ENCODE data around the gene GNG11. TPM values are rescaled to one million over a fixed set of nuclear protein-coding genes. Genes with fewer than 3 reads are reported as not detected.
"Not testable (repeated sequence)": the region's sequence is repeated elsewhere in the genome, so short reads cannot be mapped to it uniquely, and the experiment has no call there.

The GNG11 gene
- total RNA-seq, 1 donor from 2014 or later, result 43.6 TPM

DNA sequence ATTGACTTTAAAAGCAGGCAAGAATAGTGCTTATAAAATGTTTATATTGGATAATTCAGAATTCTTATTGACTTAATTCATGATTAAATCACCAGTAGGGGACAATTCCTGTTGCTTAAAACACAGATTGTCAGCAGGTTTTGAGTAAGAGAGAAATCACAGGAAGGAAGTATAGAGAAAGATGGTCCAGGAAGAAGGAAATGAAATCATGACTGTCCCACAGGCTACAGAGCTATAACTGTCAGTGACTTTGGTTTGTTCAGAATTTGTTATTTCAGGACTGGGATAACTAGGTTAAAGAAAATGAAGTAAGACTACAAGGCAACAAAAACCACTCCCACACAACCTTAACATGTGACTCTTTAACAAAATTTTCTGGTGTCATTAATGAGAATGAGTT lies 8.3 kb upstream of the GNG11 start:
- no peak overlapping the region for H3K4me3 ChIP-seq (ENCODE audit: low read depth, low read length)
- TF ChIP-seq CTCF (conservative IDR thresholded peaks at IDR 0.05; ENCODE audit: low read depth, low read length), result no peak
- no peak for DNase-seq (ENCODE audit: low read depth)

- H3K4me3 ChIP-seq (ENCODE audit: low read depth, low read length), result no peak overlapping the region
- DNase-seq (ENCODE audit: low read depth), result no peak
- no peak for TF ChIP-seq CTCF (conservative IDR thresholded peaks at IDR 0.05; ENCODE audit: low read depth, low read length)
Measured at GRCh38 chr7:93914581-93915066, 6.9 kb upstream of the GNG11 start.

DNA sequence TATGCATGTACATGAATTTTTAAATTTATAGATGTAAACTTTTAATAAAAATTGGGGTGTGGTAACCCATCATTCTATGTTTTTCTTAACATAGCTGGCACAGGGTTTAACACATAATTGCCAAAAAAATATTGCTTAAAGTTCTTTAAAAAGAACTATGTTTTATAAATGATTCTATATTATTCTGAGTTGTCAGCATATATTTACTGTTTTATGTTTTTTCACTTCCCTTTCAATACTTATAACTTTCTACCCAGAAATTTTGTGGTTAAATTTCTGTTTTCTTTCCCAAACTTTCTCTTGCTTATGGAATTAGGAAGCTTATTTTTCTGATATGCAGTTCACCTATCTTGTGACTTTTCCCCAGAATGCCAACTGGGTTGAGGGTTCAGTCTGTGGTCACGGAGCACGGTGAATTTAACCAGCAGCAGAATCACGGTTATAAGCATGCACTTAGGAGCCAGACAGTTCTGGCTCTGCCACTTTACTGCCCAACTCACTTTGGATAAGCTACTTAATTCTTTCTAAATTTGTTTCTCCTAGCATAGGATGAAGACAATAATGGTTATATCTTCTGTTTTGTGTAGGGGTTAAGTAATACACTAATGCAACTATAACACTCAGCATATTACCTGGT lies 6.2 kb upstream of the GNG11 start:
- H3K4me3 ChIP-seq (ENCODE audit: low read depth, low read length); DNase-seq (ENCODE audit: low read depth): not testable (repeated sequence)

GRCh38 chr7:93915888-93916287 lies 5.6 kb upstream of the GNG11 start:
- H3K4me3 ChIP-seq (ENCODE audit: low read depth, low read length); DNase-seq (ENCODE audit: low read depth): not testable (repeated sequence)

DNA sequence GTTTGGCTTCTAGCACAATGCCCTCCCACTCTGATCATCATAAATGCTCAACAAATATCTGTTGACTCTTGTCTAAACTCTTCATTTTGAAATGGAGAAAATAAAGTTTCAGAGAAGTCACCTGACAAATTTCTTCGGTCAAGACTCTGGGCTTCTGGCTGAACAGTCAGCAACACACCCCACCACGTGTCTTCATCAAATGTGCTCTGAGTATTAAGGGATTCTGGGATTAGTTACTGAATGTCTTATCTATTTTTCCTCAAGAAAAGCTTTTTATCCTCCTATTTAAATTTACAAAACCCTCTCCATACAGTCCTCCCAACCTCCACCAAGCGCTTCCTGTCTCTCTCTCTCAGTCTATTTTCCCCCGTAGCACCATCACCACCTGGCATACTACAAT lies 5.2 kb upstream of the GNG11 start:
- not testable (repeated sequence) for DNase-seq (ENCODE audit: low read depth); H3K4me3 ChIP-seq (ENCODE audit: low read depth, low read length)

DNA sequence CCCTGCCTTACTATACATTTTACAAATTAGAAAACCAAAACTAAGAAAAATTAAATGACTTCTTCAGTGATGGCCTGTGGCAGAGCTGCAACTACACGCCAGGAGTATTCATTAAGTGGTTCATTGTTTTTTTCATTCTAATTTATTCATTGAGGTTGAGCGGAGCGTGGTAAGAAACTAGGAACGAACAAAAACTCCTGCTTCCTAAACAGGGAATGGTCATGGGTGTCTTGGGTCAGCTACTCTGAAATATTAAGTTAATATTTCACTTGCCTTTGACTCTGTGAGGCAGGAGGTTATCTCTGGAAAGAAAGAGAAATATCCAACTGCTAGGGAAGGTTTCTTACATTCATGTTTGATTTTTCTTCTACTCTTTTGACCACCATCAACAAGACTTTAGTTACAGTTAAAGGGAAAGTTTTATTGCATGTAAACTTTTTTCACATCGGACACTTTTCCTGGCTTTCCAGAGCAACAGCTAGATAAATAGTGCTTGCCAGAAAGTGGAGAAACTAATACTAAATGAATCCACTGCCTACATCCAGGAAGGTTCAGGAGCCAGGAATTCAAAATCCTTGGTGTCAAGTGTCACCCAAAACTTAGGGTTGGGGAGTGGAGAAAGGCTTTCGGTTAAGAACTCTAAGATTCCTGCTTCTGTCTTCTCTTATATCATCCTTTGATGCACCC lies 896 bp upstream of the GNG11 start:
- peak overlapping the region; percentile 82 for H3K4me3 ChIP-seq (ENCODE audit: low read depth, low read length)
- DNase-seq (ENCODE audit: low read depth), result no peak
- no peak for TF ChIP-seq CTCF (conservative IDR thresholded peaks at IDR 0.05; ENCODE audit: low read depth, low read length)

- TF ChIP-seq CTCF (conservative IDR thresholded peaks at IDR 0.05; ENCODE audit: low read depth, low read length), result no peak
- no peak for DNase-seq (ENCODE audit: low read depth)
- H3K4me3 ChIP-seq (ENCODE audit: low read depth, low read length), result peak overlapping the region; percentile 82
Measured at GRCh38 chr7:93921186-93921585, 349 bp upstream of the GNG11 start.

DNA sequence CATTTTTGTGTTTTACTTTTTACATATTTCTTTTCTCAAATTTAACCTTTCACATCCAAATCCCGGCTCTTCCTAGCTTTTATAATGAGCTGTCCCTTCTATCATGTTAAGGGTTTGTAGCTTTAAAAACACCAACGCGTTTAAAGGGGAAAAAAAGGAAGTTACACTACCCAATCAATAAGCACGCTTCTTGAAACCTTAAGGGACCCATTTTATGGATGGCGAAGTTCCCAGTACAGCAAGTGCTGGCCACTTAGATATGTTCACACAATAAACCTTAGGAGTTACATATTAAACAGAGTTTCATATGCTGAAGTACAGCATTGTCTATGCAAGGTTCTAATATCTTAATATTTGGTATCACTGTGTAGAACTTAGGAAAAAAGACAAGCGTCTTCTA lies 1.8 kb downstream of the GNG11 start:
- no peak for TF ChIP-seq CTCF (conservative IDR thresholded peaks at IDR 0.05; ENCODE audit: low read depth, low read length)
- DNase-seq (ENCODE audit: low read depth), result no peak
- H3K4me3 ChIP-seq (ENCODE audit: low read depth, low read length), result peak overlapping the region; percentile 82
